ENCODE measurements around the gene ZNF335. TPM values are rescaled to one million over a fixed set of nuclear protein-coding genes. Genes with fewer than 3 reads are reported as not detected.

Gene ZNF335
- total and polyA plus RNA-seq, 2 of the 13 experiments (the other 11 are each of a cell fraction or from before 2014, with no cell fraction given) = 9.7 to 13.7 TPM

GRCh38 chr20:46020555-46020954 lies 48.6 kb upstream of the ZNF335 start (continued):
- TF ChIP-seq MED13 (CRISPR knock-in tag; IDR thresholded peaks at IDR 0.05) (no peak), NFKB2 (CRISPR knock-in tag; IDR thresholded peaks at IDR 0.05; ENCODE audit: borderline replicate concordance) (no peak), JUNB (CRISPR knock-in tag; IDR thresholded peaks at IDR 0.05; ENCODE audit: borderline replicate concordance) (no peak), LCORL (IDR thresholded peaks at IDR 0.05) (no peak), LCORL (CRISPR knock-in tag; IDR thresholded peaks at IDR 0.05) (no peak)
- TF ChIP-seq, protein P1, sequence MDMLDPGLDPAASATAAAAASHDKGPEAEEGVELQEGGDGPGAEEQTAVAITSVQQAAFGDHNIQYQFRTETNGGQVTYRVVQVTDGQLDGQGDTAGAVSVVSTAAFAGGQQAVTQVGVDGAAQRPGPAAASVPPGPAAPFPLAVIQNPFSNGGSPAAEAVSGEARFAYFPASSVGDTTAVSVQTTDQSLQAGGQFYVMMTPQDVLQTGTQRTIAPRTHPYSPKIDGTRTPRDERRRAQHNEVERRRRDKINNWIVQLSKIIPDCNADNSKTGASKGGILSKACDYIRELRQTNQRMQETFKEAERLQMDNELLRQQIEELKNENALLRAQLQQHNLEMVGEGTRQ (IDR thresholded peaks at IDR 0.05; ENCODE audit: low read depth, low read length) = peak; percentile 85
- TF ChIP-seq, protein P1 (CRISPR knock-in tag; IDR thresholded peaks at IDR 0.05; ENCODE audit: borderline replicate concordance) = peak; percentile 57; the same call in 1 of the 2 replicates

DNA sequence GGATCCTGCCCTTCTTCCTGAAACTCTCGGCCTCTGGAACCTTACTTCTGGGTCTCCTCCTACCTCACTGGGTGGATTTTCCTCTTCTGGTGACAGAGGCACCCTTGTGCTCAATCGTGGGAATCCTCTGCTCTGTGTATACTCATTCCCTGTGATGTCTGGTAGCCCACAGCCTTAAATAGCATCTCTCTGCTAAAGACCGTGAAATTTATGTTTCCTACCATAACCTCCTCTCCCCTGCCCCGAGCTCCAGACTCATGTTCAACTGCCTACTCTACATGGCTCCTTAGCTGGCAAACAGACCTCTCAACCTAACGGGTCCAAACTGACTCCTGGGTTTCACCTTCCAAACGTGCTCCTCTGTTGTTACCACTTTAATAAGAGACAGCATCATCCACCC lies 46.6 kb upstream of the ZNF335 start:
- no peak for DNase-seq (ENCODE audit: low spot score)
- 32% methylated on average over 6 of the region's 6 CpGs for WGBS (ENCODE audit: low lambda C conversion rate)
- no peaks in the 10 kb centered on the region for H3K9me3 ChIP-seq (ENCODE audit: low read length)
- peaks cover 68% of the 10 kb centered on the region for H3K4me1 ChIP-seq (ENCODE audit: insufficient read depth, low read length)
- H3K4me2 ChIP-seq (ENCODE audit: low read depth, low read length) = no peak overlapping the region
- peaks cover 13% of the 10 kb centered on the region; the same call in 1 of the 2 replicates for H4K20me1 ChIP-seq (ENCODE audit: insufficient read depth, low read length)
- H3K27me3 ChIP-seq (ENCODE audit: control insufficient read depth in 1 of 2, insufficient read depth in 2 of 2, low read length in 2 of 2) = peaks cover 0 to 3% of the 10 kb centered on the region in 2 experiments; a peak in 1 of 5 replicates
- no peak overlapping the region for H3K9ac ChIP-seq (ENCODE audit: insufficient read depth, low read depth, low read length)
- no peak for ATAC-seq
- intact Hi-C loops (cut with micrococcal nuclease; ENCODE audit: unreplicated experiment) (no loop called here), in situ Hi-C loops (cut with HindIII; ENCODE audit: extremely low pct_ligation_motif_present, low pct_unique_long_range_greater_than_20kb) (no loop called here)
- H3K4me3 ChIP-seq (replicated peaks in 1 of 3; ENCODE audit: insufficient read depth in 1 of 3, low read depth in 2 of 3, low read length in 3 of 3) = no peak overlapping the region
- no peak overlapping the region for H3K27ac ChIP-seq (ENCODE audit: extremely low read length, insufficient read depth, low read length)
- H3K79me2 ChIP-seq (ENCODE audit: insufficient read depth, low read length) = no peaks in the 10 kb centered on the region
- no TSS peak for BruUV-seq (replicated peaks)
- ChIA-PET POLR2A (no interaction called here), CTCF (ENCODE audit: low intra/inter-chr PET ratio, low total read pairs) (no interaction called here)
- FAIRE-seq = no peak
- H2AFZ ChIP-seq (ENCODE audit: low read length) = no peak overlapping the region
- no peaks in the 10 kb centered on the region for H3K36me3 ChIP-seq (replicated peaks in 1 of 2; ENCODE audit: control insufficient read depth in 1 of 2, insufficient read depth in 2 of 2, low read length in 2 of 2)
- TF ChIP-seq ZNF101 (CRISPR knock-in tag; IDR thresholded peaks at IDR 0.05; ENCODE audit: borderline replicate concordance, low read depth) (no peak), ZNF549 (CRISPR knock-in tag; IDR thresholded peaks at IDR 0.05) (no peak), SNAPC2 (CRISPR knock-in tag; IDR thresholded peaks at IDR 0.05) (no peak), ZNF451 (CRISPR knock-in tag; IDR thresholded peaks at IDR 0.05) (no peak), RARA (CRISPR knock-in tag; IDR thresholded peaks at IDR 0.05) (no peak), ZBTB14 (CRISPR knock-in tag; IDR thresholded peaks at IDR 0.05) (no peak), POGZ (CRISPR knock-in tag; IDR thresholded peaks at IDR 0.05) (no peak), HDAC2 (CRISPR knock-in tag; IDR thresholded peaks at IDR 0.05) (no peak), TEAD3 (CRISPR knock-in tag; optimal IDR thresholded peaks at IDR 0.05; ENCODE audit: borderline replicate concordance) (no peak)
- TF ChIP-seq, protein P2, sequence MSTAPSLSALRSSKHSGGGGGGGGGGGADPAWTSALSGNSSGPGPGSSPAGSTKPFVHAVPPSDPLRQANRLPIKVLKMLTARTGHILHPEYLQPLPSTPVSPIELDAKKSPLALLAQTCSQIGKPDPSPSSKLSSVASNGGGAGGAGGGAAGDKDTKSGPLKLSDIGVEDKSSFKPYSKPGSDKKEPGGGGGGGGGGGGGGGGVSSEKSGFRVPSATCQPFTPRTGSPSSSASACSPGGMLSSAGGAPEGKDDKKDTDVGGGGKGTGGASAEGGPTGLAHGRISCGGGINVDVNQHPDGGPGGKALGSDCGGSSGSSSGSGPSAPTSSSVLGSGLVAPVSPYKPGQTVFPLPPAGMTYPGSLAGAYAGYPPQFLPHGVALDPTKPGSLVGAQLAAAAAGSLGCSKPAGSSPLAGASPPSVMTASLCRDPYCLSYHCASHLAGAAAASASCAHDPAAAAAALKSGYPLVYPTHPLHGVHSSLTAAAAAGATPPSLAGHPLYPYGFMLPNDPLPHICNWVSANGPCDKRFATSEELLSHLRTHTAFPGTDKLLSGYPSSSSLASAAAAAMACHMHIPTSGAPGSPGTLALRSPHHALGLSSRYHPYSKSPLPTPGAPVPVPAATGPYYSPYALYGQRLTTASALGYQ (CRISPR knock-in tag; IDR thresholded peaks at IDR 0.05) = no peak
- TF ChIP-seq, protein P3, sequence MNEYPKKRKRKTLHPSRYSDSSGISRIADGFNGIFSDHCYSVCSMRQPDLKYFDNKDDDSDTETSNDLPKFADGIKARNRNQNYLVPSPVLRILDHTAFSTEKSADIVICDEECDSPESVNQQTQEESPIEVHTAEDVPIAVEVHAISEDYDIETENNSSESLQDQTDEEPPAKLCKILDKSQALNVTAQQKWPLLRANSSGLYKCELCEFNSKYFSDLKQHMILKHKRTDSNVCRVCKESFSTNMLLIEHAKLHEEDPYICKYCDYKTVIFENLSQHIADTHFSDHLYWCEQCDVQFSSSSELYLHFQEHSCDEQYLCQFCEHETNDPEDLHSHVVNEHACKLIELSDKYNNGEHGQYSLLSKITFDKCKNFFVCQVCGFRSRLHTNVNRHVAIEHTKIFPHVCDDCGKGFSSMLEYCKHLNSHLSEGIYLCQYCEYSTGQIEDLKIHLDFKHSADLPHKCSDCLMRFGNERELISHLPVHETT (CRISPR knock-in tag; conservative IDR thresholded peaks at IDR 0.05) = no peak
- TF ChIP-seq, protein P4, sequence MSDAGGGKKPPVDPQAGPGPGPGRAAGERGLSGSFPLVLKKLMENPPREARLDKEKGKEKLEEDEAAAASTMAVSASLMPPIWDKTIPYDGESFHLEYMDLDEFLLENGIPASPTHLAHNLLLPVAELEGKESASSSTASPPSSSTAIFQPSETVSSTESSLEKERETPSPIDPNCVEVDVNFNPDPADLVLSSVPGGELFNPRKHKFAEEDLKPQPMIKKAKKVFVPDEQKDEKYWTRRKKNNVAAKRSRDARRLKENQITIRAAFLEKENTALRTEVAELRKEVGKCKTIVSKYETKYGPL (CRISPR knock-in tag; IDR thresholded peaks at IDR 0.05) = no peak

All from HepG2 (cell line).